GDM1 (cell line): ENCODE data around the gene FCHSD2.

Experiments
- DNase-seq: peaks from one replicate; lab custom pipeline; 2025; lab: John Stamatoyannopoulos, UW

The FCHSD2 gene

GRCh38 chr11:72969894-72970335 is 172.2 kb downstream of the FCHSD2 start:
- DNase-seq: no peak

DNA sequence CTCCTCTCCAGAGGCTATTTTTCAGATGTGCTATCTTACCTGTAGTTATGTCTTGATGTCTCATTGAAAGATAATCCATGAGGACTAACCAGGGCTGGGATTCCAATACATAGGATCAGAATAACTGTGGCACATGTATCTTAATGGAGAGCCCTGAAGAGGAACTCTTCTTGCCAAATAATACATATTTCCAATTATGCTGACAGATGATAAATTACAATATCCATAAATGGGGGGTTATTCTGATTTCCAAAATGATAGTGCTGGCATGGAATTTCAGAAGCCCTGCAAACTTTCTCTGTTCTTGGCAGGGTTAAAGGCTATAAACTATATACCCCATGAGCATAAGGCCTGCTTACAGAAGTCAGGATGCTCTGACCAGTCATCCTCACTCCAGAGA is 173.7 kb downstream of the FCHSD2 start:
- DNase-seq: no peak

DNA sequence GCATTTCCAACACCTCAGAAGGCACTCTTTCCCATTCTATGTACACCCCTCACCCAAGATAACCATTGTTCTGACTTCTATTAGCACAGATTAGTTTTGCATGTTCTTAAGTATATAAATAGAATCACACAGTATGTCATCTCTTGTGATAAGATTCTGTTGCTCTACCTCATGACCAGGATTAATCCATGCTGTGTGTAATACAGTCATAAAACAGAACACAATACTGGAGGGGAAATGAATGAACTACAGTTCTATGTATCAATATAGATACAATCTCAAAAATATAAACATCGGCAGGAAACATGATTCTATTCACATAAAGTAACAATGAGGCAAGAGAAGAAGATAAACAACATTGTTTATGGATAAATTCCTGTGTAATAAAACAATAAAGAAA is 176.4 kb downstream of the FCHSD2 start:
- DNase-seq: no peak

DNA sequence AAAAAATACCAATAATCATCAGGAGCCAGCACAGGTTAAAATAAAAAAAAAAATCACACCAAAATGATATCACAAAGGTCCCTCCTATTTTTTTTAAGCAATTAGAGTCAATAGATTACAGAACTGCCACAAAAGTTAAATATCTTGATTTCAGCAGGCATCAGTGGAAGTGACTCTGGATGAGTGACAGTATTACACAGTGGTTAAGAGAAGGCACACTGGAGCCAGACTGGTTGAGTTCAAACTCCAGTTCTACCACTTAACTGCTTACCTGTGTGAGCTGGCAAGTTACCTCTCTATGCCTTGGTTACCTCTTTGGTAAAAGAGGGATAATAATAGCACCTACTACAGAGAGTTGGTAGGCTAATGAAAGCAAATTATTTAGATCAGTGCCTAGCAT is 179.4 kb downstream of the FCHSD2 start:
- no peak for DNase-seq

- no peak for DNase-seq
These were observed 180.0 kb downstream of the FCHSD2 start for GRCh38 chr11:72962084-72962483.

GRCh38 chr11:72959998-72960731 is 182.0 kb downstream of the FCHSD2 start:
- DNase-seq: no peak

- no peak for DNase-seq
These were observed 183.3 kb downstream of the FCHSD2 start for GRCh38 chr11:72958791-72959190.

DNA sequence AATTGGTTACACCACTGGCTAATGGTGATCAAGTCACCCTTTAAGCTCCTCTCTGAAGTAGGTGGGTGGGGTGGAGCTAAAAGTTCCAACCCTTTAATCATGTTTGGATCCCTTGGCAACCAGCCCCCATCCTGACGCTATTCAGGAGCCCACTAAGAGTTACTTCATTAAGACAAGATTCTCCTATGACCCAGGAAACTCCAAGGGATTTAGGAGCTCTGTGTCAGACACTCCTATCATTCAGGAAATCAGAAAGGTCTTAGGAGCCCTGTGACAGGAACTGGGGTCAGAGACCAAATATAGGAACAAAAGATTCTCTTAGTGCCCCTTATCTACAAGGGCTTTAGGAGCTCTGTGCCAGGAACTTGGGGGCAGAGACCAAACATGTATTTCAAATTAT is 186.7 kb downstream of the FCHSD2 start:
- DNase-seq: no peak

DNA sequence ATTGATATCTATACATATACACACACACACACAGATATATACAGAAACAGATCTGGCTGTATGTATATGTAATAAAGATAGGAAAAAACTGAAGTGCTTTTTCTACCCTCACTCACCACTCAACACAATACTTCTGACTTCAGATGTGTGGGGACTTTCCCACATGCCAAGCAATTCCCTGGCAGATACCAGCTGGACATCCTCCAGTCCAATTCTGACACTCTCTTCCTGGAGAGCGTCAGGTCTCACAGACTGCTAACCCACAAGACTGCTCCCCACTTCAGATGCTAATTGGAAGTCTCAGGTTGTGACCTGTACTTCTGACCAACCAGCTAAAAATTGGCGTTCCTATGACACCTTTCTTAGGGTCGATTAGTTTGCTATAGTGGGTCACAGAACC is 187.3 kb downstream of the FCHSD2 start:
- DNase-seq: no peak

GRCh38 chr11:72953637-72954036 is 188.5 kb downstream of the FCHSD2 start:
- no peak for DNase-seq

- no peak for DNase-seq
These were observed 190.2 kb downstream of the FCHSD2 start for GRCh38 chr11:72951888-72952287.

- DNase-seq: no peak
These were observed 190.9 kb downstream of the FCHSD2 start for GRCh38 chr11:72951193-72951592.

GRCh38 chr11:72950685-72951084 is 191.4 kb downstream of the FCHSD2 start:
- DNase-seq: no peak

GRCh38 chr11:72947229-72947628 is 194.9 kb downstream of the FCHSD2 start:
- no peak for DNase-seq

- DNase-seq: no peak
These were observed 198.5 kb downstream of the FCHSD2 start for GRCh38 chr11:72943664-72944063.

GRCh38 chr11:72940417-72940816 is 201.7 kb downstream of the FCHSD2 start:
- no peak for DNase-seq

DNA sequence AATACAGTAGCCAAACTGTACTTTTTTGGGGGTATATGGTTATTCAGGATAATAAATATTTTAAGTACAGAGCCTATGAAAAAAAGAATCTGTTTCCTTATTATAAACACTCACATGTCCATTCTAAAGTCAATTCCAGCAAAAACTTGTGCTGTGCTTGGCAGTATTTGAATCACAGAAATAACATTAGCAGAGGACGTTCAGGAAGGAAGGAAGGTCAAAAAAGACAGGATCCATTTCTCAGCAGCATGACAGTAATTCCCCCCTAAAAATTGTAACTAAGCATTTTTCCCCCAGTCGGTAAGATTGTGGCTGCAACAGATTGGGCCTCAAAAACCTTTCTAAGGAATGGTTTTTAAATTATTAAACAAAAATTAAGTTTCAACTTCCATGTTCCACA is 203.1 kb downstream of the FCHSD2 start:
- DNase-seq: no peak

- DNase-seq: no peak
These were observed 204.7 kb downstream of the FCHSD2 start for GRCh38 chr11:72937439-72937838.

DNA sequence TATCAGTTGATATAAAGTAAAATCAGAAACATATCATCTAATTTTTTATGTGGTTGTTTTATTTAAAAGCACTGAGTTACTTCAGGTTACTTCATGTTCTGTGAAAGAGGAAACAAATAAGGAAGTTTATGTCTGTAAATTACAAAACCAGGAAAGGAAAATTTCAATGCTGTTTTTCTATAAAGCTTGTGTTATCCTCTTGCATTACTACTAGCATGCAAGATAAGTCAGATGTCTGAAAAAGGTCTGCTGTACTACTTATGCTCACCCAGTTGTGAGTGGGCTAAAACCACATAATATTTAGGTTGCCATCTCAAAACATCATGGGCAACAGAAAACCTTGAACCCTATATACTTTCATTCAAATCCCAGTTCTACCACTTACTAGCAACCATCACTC is 206.4 kb downstream of the FCHSD2 start:
- DNase-seq: no peak

GRCh38 chr11:72932132-72932570 is 210.0 kb downstream of the FCHSD2 start:
- DNase-seq: no peak

DNA sequence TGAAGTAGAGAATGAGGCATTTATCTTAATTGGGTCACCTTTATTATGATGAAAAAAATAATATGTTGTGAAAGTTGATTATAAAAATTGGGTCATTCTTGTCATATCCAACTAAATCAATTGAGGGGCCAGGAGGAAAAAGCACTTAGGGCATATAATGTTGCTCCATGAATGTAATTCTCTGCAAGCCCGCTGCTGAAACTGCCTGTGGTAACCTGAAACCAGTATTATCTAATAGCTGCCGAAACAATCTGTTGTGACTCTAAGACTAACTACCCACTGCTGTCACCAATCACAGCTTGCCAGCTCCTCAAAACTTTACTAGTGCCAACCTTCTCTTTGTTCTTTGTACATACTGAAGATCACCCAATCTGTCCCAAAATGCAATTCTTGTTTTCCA is 212.1 kb downstream of the FCHSD2 start:
- DNase-seq: no peak

- DNase-seq: no peak
These were observed 212.9 kb downstream of the FCHSD2 start for GRCh38 chr11:72929256-72929655.

- DNase-seq: no peak
These were observed 214.7 kb downstream of the FCHSD2 start for GRCh38 chr11:72927380-72927779.

DNA sequence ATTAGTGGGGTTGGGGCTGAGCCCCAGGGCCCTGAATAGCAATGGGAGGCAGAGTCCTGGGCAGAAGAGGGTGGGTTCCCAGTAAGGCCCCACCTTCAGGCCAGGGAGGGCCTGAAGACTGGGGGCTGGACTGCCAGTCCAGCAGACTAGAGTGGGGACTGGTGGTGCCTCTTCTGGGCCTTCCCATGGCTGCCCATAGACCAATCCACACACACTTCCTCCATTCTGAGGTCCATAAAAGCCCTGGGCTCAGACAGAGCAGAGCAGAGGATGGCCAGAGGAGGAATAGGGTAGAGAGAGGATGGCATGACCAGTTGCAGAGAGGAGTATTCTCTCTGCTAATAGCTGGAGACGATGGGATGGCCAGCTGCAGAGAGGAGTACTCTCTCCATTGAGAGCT is 216.0 kb downstream of the FCHSD2 start:
- no peak for DNase-seq
